Measurements from ENCODE around the gene MXI1.
A peak's percentile ranks its signal among the peaks of the same experiment; 100 is the strongest.
"Not testable (repeated sequence)": the region's sequence is repeated elsewhere in the genome, so short reads cannot be mapped to it uniquely, and the experiment has no call there.

The MXI1 gene

GRCh38 chr10:110326351-110327032, 119.1 kb downstream of the MXI1 start:
- no peak overlapping the region for H3K27ac ChIP-seq
- TF ChIP-seq Cebpa-rat (IDR thresholded peaks at IDR 0.05): no peak

GRCh38 chr10:110327262-110327914, 120.0 kb downstream of the MXI1 start:
- Histone ChIP-seq H3K36me3 (peaks cover 0 to 6% (median 0%) of the 10 kb centered on the region in 11 experiments; a peak in 4 of 22 replicates), H4K20me1 (no peaks in the 10 kb centered on the region), H3K4me3 (no peak overlapping the region), H3K4me2 (no peak overlapping the region), H3K4me1 (peaks cover 0 to 3% (median 0%) of the 10 kb centered on the region in 10 experiments; a peak in 1 of 20 replicates), H3K9ac (no peak overlapping the region), H3K27ac (no peak overlapping the region), H3K9me3 (replicated peaks in 1 of 11) (peaks cover 38 to 54% (median 42%) of the 10 kb centered on the region in 11 experiments), H3K27me3 (no peaks in the 10 kb centered on the region)
- no peak for TF ChIP-seq Cebpa-rat (IDR thresholded peaks at IDR 0.05)

More at GRCh38 chr10:110326351-110327032, 119.1 kb downstream of the MXI1 start:
- peaks cover 0 to 5% (median 0%) of the 10 kb centered on the region in 11 experiments; a peak in 4 of 22 replicates for H3K36me3 ChIP-seq
- H3K4me2 ChIP-seq: no peak overlapping the region
- H3K9me3 ChIP-seq (replicated peaks in 1 of 11): peaks cover 32 to 52% (median 39%) of the 10 kb centered on the region in 11 experiments
- no peak overlapping the region for H3K9ac ChIP-seq
- no peak overlapping the region for H3K4me3 ChIP-seq
- H3K4me1 ChIP-seq: peaks cover 0 to 3% (median 0%) of the 10 kb centered on the region in 10 experiments; a peak in 1 of 20 replicates
- no peaks in the 10 kb centered on the region for H3K27me3 ChIP-seq
- no peaks in the 10 kb centered on the region for H4K20me1 ChIP-seq

- H3K27ac ChIP-seq: no peak overlapping the region
- peaks cover 0 to 7% (median 5%) of the 10 kb centered on the region in 10 experiments; a peak in 2 of 20 replicates for H3K4me1 ChIP-seq
- H3K4me3 ChIP-seq: peak overlapping the region in 1 of 10 experiments; percentile 11; a peak in 2 of 20 replicates
- no peak overlapping the region for H3K4me2 ChIP-seq
- H4K20me1 ChIP-seq: no peaks in the 10 kb centered on the region
- peaks cover 0 to 6% (median 0%) of the 10 kb centered on the region in 11 experiments; a peak in 4 of 22 replicates for H3K36me3 ChIP-seq
- no peak for TF ChIP-seq Cebpa-rat (IDR thresholded peaks at IDR 0.05)
- H3K9ac ChIP-seq: no peak overlapping the region
- no peaks in the 10 kb centered on the region for H3K27me3 ChIP-seq
- H3K9me3 ChIP-seq (replicated peaks in 1 of 11): peaks cover 45 to 57% (median 49%) of the 10 kb centered on the region in 11 experiments
These were observed 123.3 kb downstream of the MXI1 start for GRCh38 chr10:110330675-110331074.

GRCh38 chr10:110331226-110331795, 123.9 kb downstream of the MXI1 start:
- H4K20me1 ChIP-seq, H3K27me3 ChIP-seq, H3K4me1 ChIP-seq, H3K27ac ChIP-seq, H3K36me3 ChIP-seq, H3K9ac ChIP-seq, H3K4me2 ChIP-seq: not testable (repeated sequence)
- Histone ChIP-seq H3K4me3 (peak overlapping the region in 3 of 10 experiments; percentile 9 to 11 (median 11); a peak in 3 of 20 replicates), H3K9me3 (replicated peaks in 1 of 11) (peaks cover 45 to 51% (median 48%) of the 10 kb centered on the region in 11 experiments)

- TF ChIP-seq Cebpa-rat (IDR thresholded peaks at IDR 0.05): no peak
- H3K27ac ChIP-seq: no peak overlapping the region
- H3K27me3 ChIP-seq: no peaks in the 10 kb centered on the region
- peaks cover 38 to 40% (median 39%) of the 10 kb centered on the region in 11 experiments for H3K9me3 ChIP-seq (replicated peaks in 1 of 11)
- H3K4me1 ChIP-seq: peaks cover 0 to 9% (median 6%) of the 10 kb centered on the region in 10 experiments; a peak in 2 of 20 replicates
- H3K4me3 ChIP-seq: no peak overlapping the region
- no peaks in the 10 kb centered on the region for H4K20me1 ChIP-seq
- no peak overlapping the region for H3K9ac ChIP-seq
- H3K4me2 ChIP-seq: no peak overlapping the region
- peaks cover 0 to 6% (median 0%) of the 10 kb centered on the region in 11 experiments; a peak in 4 of 22 replicates for H3K36me3 ChIP-seq
These were observed 126.8 kb downstream of the MXI1 start for GRCh38 chr10:110334061-110334656.

GRCh38 chr10:110335314-110336064, 128.1 kb downstream of the MXI1 start:
- Histone ChIP-seq H3K27ac (no peak overlapping the region), H3K4me2 (no peak overlapping the region)

GRCh38 chr10:110336111-110336721, 128.8 kb downstream of the MXI1 start:
- Histone ChIP-seq H3K27ac (no peak overlapping the region), H3K4me1 (peaks cover 0 to 9% (median 6%) of the 10 kb centered on the region in 10 experiments; a peak in 2 of 20 replicates), H3K4me3 (no peak overlapping the region), H3K9ac (no peak overlapping the region), H3K36me3 (peaks cover 0 to 4% (median 0%) of the 10 kb centered on the region in 11 experiments; a peak in 2 of 22 replicates), H3K9me3 (replicated peaks in 1 of 11) (peaks cover 18 to 19% (median 18%) of the 10 kb centered on the region in 11 experiments), H3K4me2 (no peak overlapping the region), H4K20me1 (no peaks in the 10 kb centered on the region), H3K27me3 (no peaks in the 10 kb centered on the region)
- no peak for TF ChIP-seq Cebpa-rat (IDR thresholded peaks at IDR 0.05)

More at GRCh38 chr10:110335314-110336064, 128.1 kb downstream of the MXI1 start:
- Histone ChIP-seq H3K9me3 (replicated peaks in 1 of 11) (peaks cover 25 to 27% (median 26%) of the 10 kb centered on the region in 11 experiments), H3K4me3 (no peak overlapping the region), H3K27me3 (no peaks in the 10 kb centered on the region), H3K36me3 (peaks cover 0 to 6% (median 0%) of the 10 kb centered on the region in 11 experiments; a peak in 3 of 22 replicates), H4K20me1 (no peaks in the 10 kb centered on the region), H3K4me1 (peaks cover 0 to 9% (median 6%) of the 10 kb centered on the region in 10 experiments; a peak in 2 of 20 replicates), H3K9ac (no peak overlapping the region)
- no peak for TF ChIP-seq Cebpa-rat (IDR thresholded peaks at IDR 0.05)
